Skeletal muscle tissue (tissue), 4 donors: Measurements from ENCODE around the gene PXDC1. TPM values are rescaled to one million over a fixed set of nuclear protein-coding genes. Genes with fewer than 3 reads are reported as not detected.
"Not testable (repeated sequence)": the region's sequence is repeated elsewhere in the genome, so short reads cannot be mapped to it uniquely, and the experiment has no call there.

ENCODE experiments used
- H3K27ac ChIP-seq: one replicate; pipeline ENCODE4 v1.7.0; 2013; ENCODE audit warnings: mild to moderate bottlenecking, low read depth, low read length, inconsistent platforms
- H3K27me3 ChIP-seq, 3 donors: one replicate each; pipeline ENCODE4 v1.7.0; 2013; ENCODE audit warnings: low read length in 3 of 3; ENCODE audit not compliant: control insufficient read depth in 3 of 3, insufficient read depth in 3 of 3
- H3K36me3 ChIP-seq, 3 donors: one replicate each; pipeline ENCODE4 v1.7.0; 2013; ENCODE audit warnings: low read length in 3 of 3; ENCODE audit not compliant: control insufficient read depth in 3 of 3, insufficient read depth in 3 of 3
- H3K4me1 ChIP-seq, 3 donors: one replicate each; pipeline ENCODE4 v1.7.0; 2013; ENCODE audit warnings: low read length in 3 of 3, mild to moderate bottlenecking in 3 of 3; ENCODE audit not compliant: control insufficient read depth in 3 of 3, insufficient read depth in 3 of 3
- H3K4me3 ChIP-seq, 3 donors: one replicate each; pipeline ENCODE4 v1.7.0; 2013; ENCODE audit warnings: low read length in 3 of 3
- H3K9ac ChIP-seq, 3 donors: one replicate each; pipeline ENCODE4 v1.7.0; 2013; ENCODE audit warnings: low read length in 3 of 3, mild to moderate bottlenecking in 3 of 3, moderate library complexity in 2 of 3, low read depth in 1 of 3
- H3K9me3 ChIP-seq, 3 donors: one replicate each; pipeline ENCODE4 v1.7.0; 2013; ENCODE audit warnings: low read length in 3 of 3; ENCODE audit not compliant: control insufficient read depth in 3 of 3
- total RNA-seq: library from RNA; depleted of rRNA; stranded (reverse); fragments of >200 nt; gene quantifications from one replicate; pipeline ENCODE4 v1.2.3, GENCODE V29; 2014
- donor health status: Osteomylitis.

PXDC1 gene
- total RNA-seq, 1 donor from 2014 or later: 14.1 TPM

GRCh38 chr6:3762852-3763251, 11.3 kb upstream of the PXDC1 start:
- H3K4me3 ChIP-seq: no peak overlapping the region
- H3K9me3 ChIP-seq: no peaks in the 10 kb centered on the region
- no peak overlapping the region for H3K27ac ChIP-seq
- H3K36me3 ChIP-seq: no peaks in the 10 kb centered on the region
- no peak overlapping the region for H3K9ac ChIP-seq
- H3K4me1 ChIP-seq: peaks cover 0 to 11% (median 2%) of the 10 kb centered on the region in 3 donors
- H3K27me3 ChIP-seq: no peaks in the 10 kb centered on the region

GRCh38 chr6:3762359-3762758, 10.8 kb upstream of the PXDC1 start:
- no peaks in the 10 kb centered on the region for H3K27me3 ChIP-seq
- H3K9ac ChIP-seq: no peak overlapping the region
- no peak overlapping the region for H3K27ac ChIP-seq
- no peak overlapping the region for H3K4me3 ChIP-seq
- H3K9me3 ChIP-seq: no peaks in the 10 kb centered on the region
- peaks cover 0 to 11% (median 2%) of the 10 kb centered on the region in 3 donors for H3K4me1 ChIP-seq
- H3K36me3 ChIP-seq: no peaks in the 10 kb centered on the region

DNA sequence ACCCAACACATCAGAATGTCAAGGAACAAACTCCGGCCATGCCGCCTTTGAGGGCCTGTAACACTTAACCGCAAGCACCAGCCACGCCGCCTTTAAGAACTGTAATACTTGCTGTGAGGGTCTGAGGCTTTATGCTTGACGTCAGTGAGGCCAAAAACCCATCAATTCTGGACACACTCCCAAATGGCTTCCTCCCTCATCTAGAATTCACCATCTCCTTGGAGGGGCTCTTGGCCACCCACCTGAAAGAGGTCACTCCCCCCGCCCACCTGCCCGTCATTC, 10.4 kb upstream of the PXDC1 start:
- Histone ChIP-seq H3K27ac (no peak overlapping the region), H3K9me3 (no peaks in the 10 kb centered on the region), H3K4me1 (peaks cover 0 to 11% (median 2%) of the 10 kb centered on the region in 3 donors), H3K9ac (no peak overlapping the region), H3K27me3 (no peaks in the 10 kb centered on the region), H3K4me3 (no peak overlapping the region), H3K36me3 (no peaks in the 10 kb centered on the region)

GRCh38 chr6:3759646-3760232, 8.2 kb upstream of the PXDC1 start:
- Histone ChIP-seq H3K4me3 (no peak overlapping the region), H3K9ac (no peak overlapping the region), H3K27me3 (no peaks in the 10 kb centered on the region), H3K27ac (no peak overlapping the region), H3K36me3 (no peaks in the 10 kb centered on the region), H3K9me3 (no peaks in the 10 kb centered on the region), H3K4me1 (peaks cover 0 to 11% (median 2%) of the 10 kb centered on the region in 3 donors)

GRCh38 chr6:3758842-3759144, 7.3 kb upstream of the PXDC1 start:
- Histone ChIP-seq H3K36me3 (no peaks in the 10 kb centered on the region), H3K27me3 (no peaks in the 10 kb centered on the region), H3K9me3 (no peaks in the 10 kb centered on the region), H3K4me1 (peaks cover 0 to 11% (median 0%) of the 10 kb centered on the region in 3 donors), H3K27ac (no peak overlapping the region), H3K9ac (no peak overlapping the region), H3K4me3 (no peak overlapping the region)

DNA sequence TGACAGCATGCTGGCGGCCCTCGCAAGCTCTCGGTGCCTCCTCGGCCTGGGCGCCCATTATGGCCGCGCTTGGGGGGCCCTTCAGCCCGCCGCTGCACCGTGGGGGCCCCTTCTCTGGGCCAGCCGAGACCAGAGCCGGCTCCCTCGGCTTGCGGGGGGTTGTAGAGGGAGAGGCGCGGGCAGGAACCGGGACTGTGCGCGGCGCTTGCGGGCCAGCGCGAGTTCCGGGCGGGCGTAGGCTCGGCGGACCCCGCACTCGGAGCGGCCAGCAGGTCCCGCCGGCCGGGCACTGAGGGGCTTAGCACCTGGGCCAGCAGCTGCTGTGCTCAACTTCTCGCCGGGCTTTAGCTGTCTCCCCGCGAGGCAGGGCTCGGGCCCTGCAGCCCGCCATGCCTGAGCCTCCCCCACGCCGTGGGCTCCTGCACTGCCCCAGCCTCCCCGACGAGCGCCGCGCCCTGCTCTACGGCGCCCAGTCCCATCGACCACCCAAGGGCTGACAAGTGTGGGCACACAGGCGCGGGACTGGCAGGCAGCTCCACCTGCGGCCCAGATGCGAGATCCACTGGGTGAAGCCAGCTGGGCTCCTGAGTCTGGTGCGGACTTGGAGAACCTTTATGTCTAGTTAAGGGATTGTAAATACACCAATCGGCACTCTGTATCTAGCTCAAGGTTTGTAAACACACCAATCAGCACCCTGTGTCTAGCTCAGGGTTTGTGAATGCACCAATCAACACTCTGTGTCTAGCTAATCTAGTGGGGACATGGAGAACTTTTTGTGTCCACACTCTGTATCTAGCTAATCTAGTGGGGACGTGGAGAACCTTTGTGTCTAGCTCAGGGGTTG, 6.7 kb upstream of the PXDC1 start:
- H3K36me3 ChIP-seq, H3K27me3 ChIP-seq, H3K4me3 ChIP-seq, H3K9me3 ChIP-seq, H3K9ac ChIP-seq, H3K27ac ChIP-seq: not testable (repeated sequence)
- H3K4me1 ChIP-seq: peaks cover 0 to 11% (median 0%) of the 10 kb centered on the region in 3 donors

DNA sequence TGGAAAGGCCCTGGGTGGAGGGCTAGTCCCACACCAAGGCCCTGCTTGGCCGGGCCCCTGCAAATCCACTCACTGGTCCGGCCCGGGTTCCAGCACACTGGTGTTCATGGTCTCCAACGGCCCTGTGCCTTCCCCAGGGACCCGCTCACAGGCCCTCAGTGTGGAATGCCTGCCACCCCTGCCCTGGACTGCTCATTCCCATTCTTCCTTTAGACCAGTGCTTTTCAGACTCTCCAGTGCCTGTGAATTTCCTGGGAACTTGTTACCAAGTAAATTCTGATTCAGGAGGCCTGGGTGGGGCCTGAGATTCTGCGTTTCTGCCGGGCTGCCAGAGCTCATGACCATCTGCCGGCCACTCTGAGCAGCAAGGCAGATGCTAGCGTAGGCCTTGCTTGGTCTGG, 5.7 kb upstream of the PXDC1 start:
- H3K4me3 ChIP-seq: no peak overlapping the region
- H3K4me1 ChIP-seq: peaks cover 0 to 11% (median 2%) of the 10 kb centered on the region in 3 donors
- H3K27me3 ChIP-seq: no peaks in the 10 kb centered on the region
- no peak overlapping the region for H3K27ac ChIP-seq
- no peak overlapping the region for H3K9ac ChIP-seq
- H3K36me3 ChIP-seq: no peaks in the 10 kb centered on the region
- H3K9me3 ChIP-seq: no peaks in the 10 kb centered on the region

- H3K4me3 ChIP-seq: no peak overlapping the region
- H3K27ac ChIP-seq: no peak overlapping the region
- H3K27me3 ChIP-seq: no peaks in the 10 kb centered on the region
- no peaks in the 10 kb centered on the region for H3K9me3 ChIP-seq
- H3K9ac ChIP-seq: no peak overlapping the region
- H3K36me3 ChIP-seq: no peaks in the 10 kb centered on the region
- H3K4me1 ChIP-seq: peaks cover 0 to 11% (median 2%) of the 10 kb centered on the region in 3 donors
Measured at GRCh38 chr6:3756546-3756945, 5.0 kb upstream of the PXDC1 start.

DNA sequence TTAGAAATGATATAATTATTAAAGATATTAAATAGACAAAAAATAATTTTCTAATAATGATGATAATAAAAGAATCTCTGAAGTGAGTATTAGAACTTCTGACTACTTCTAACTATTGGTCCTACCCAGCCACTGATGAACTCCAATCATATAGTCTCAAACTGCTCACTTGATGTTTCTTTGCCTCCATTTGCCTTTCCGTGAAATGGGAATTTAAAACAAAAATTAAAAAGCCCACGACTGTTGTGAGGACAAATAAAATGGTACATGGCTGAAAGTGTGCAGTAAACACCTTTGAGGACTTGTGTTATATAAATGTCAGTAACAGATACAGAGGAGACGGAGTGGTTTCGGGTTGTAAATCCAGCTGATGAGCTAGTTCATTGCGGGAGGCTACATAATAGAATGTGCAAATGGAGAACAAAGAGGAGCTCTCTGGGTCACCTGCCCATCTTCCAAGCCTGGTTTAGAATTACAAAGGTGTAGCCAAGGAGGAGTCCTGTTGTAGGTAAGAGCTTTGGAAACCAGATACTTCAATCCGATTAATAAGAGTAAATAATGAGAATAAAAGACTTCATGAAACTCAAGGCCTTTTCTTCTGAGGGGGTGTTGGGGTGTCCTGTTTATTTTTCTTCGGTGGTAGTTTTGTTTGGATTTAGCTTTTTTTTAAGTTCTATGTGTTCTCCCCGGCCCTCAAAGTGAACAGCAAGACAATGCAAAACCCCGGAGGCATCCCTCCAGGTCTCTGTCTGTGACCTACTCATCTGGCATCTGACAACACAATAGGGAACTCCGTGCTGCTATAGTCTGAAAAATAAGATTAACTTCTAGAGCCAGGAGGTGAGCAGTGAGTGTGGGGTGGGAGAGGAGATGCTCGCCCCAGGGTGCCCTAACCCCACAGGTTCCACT, 4.4 kb upstream of the PXDC1 start:
- H3K36me3 ChIP-seq: no peaks in the 10 kb centered on the region
- no peak overlapping the region for H3K4me3 ChIP-seq
- H3K9me3 ChIP-seq: no peaks in the 10 kb centered on the region
- no peak overlapping the region for H3K9ac ChIP-seq
- H3K27ac ChIP-seq: no peak overlapping the region
- H3K4me1 ChIP-seq: peaks cover 0 to 11% (median 2%) of the 10 kb centered on the region in 3 donors
- no peaks in the 10 kb centered on the region for H3K27me3 ChIP-seq

DNA sequence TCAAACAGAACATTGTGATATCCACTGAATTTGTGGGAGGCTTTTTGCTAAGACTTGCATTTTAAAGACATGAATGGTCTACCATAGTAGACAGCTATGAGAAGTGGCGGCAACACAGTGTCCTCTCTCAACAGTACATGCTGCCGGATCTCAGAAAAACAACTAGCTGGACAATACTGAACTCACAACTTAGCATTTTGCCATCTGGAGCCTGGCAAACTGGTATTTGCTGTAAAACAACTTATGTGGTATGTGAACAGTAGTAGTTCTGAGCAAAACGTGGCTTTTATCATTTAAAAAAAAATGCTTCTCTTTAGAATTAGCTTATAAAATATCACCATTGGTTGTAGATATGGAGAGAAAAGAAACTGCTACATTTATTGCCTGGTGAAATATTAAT, 3.3 kb upstream of the PXDC1 start:
- no peaks in the 10 kb centered on the region for H3K9me3 ChIP-seq
- peaks cover 0 to 14% (median 2%) of the 10 kb centered on the region in 3 donors for H3K4me1 ChIP-seq
- H3K36me3 ChIP-seq: no peaks in the 10 kb centered on the region
- no peaks in the 10 kb centered on the region for H3K27me3 ChIP-seq
- H3K4me3 ChIP-seq: no peak overlapping the region
- no peak overlapping the region for H3K9ac ChIP-seq
- H3K27ac ChIP-seq: no peak overlapping the region
